ENCODE data around the gene DNAJC16. TPM values are rescaled to one million over a fixed set of nuclear protein-coding genes. Genes with fewer than 3 reads are reported as not detected.

Gene DNAJC16
- total and polyA plus RNA-seq, 2 of the 13 experiments (the other 11 are each of a cell fraction or from before 2014, with no cell fraction given), result 11.4 to 15.4 TPM

DNA sequence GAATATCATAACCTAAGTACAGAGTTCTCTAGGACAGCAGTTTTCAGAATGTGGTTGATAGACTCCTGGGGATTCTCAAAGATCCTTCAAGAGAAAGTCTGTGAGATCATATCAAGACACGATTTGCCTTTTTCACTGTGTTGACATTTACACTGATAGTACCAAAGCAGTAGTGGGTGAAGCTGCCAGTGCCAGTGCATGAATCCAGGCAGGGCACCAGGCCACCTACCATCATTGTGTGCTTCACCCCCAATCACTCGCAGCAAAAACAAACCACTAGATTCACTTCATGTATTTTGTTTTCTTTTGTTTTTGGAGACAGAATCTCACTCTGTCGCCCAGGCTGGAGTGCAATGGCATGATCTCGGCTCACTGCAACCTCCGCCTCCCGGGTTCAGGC, 23.9 kb downstream of the DNAJC16 start:
- Histone ChIP-seq H3K4me3 (replicated peaks in 1 of 3; ENCODE audit: insufficient read depth in 1 of 3, low read depth in 2 of 3, low read length in 3 of 3) (no peak overlapping the region), H2AFZ (ENCODE audit: low read length) (no peak overlapping the region), H3K79me2 (ENCODE audit: insufficient read depth, low read length) (no peaks in the 10 kb centered on the region), H3K4me1 (ENCODE audit: insufficient read depth, low read length) (peaks cover under 1% of the 10 kb centered on the region), H3K27me3 (ENCODE audit: control insufficient read depth in 1 of 2, insufficient read depth in 2 of 2, low read length in 2 of 2) (no peaks in the 10 kb centered on the region), H3K9me3 (ENCODE audit: low read length) (no peaks in the 10 kb centered on the region), H3K9ac (ENCODE audit: insufficient read depth, low read depth, low read length) (no peak overlapping the region), H3K36me3 (replicated peaks in 1 of 2; ENCODE audit: control insufficient read depth in 1 of 2, insufficient read depth in 2 of 2, low read length in 2 of 2) (peaks cover 4 to 21% of the 10 kb centered on the region in 2 experiments; a peak in 4 of 5 replicates), H3K4me2 (ENCODE audit: low read depth, low read length) (no peak overlapping the region), H4K20me1 (ENCODE audit: insufficient read depth, low read length) (no peaks in the 10 kb centered on the region), H3K27ac (ENCODE audit: extremely low read length, insufficient read depth, low read length) (no peak overlapping the region)
- DNase-seq (ENCODE audit: low spot score) (no peak), ATAC-seq (no peak), FAIRE-seq (no peak)
- ChIA-PET POLR2A (no interaction called here), CTCF (ENCODE audit: low intra/inter-chr PET ratio, low total read pairs) (no interaction called here)
- WGBS (ENCODE audit: low lambda C conversion rate), result 90% methylated on average over 6 of the region's 6 CpGs
- BruUV-seq (replicated peaks), result no TSS peak
- intact Hi-C loops (cut with micrococcal nuclease; ENCODE audit: unreplicated experiment) (no loop called here), in situ Hi-C loops (cut with HindIII; ENCODE audit: extremely low pct_ligation_motif_present, low pct_unique_long_range_greater_than_20kb) (no loop called here)
- no peak for TF ChIP-seq ZFP36 (IDR thresholded peaks at IDR 0.05; ENCODE audit: borderline replicate concordance, low read depth, low read length, partially characterized antibody)

DNA sequence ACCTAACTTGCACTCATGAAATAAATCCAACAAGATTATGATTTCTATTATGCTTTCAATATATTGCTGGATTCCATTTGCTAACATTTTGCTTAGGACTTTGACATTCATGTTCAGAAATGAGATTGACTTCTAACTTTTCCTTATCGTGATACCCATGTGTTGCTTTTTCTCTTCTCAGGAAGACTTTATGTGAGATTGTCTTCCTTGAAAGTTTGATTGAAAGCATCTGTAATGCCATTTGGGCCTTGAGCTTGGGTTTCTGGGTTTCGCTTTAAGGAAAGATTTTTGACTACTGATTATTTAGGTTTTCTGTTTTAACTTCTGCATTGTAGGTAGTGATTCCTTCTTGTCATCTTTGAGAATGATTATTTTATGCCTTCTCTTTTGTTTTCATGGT, 30.4 kb downstream of the DNAJC16 start:
- Histone ChIP-seq H3K4me3 (replicated peaks in 1 of 3; ENCODE audit: insufficient read depth in 1 of 3, low read depth in 2 of 3, low read length in 3 of 3) (no peak overlapping the region), H4K20me1 (ENCODE audit: insufficient read depth, low read length) (no peaks in the 10 kb centered on the region), H3K36me3 (replicated peaks in 1 of 2; ENCODE audit: control insufficient read depth in 1 of 2, insufficient read depth in 2 of 2, low read length in 2 of 2) (peaks cover 5 to 11% of the 10 kb centered on the region in 2 experiments; a peak in 4 of 5 replicates), H3K27ac (ENCODE audit: extremely low read length, insufficient read depth, low read length) (no peak overlapping the region), H3K4me2 (ENCODE audit: low read depth, low read length) (no peak overlapping the region), H3K27me3 (ENCODE audit: control insufficient read depth in 1 of 2, insufficient read depth in 2 of 2, low read length in 2 of 2) (no peaks in the 10 kb centered on the region), H3K4me1 (ENCODE audit: insufficient read depth, low read length) (0 out of 2 replicates have a peak, but pooled peaks cover 2% of the 10 kb centered on the region), H3K9me3 (ENCODE audit: low read length) (no peaks in the 10 kb centered on the region), H3K79me2 (ENCODE audit: insufficient read depth, low read length) (no peaks in the 10 kb centered on the region), H3K9ac (ENCODE audit: insufficient read depth, low read depth, low read length) (no peak overlapping the region), H2AFZ (ENCODE audit: low read length) (no peak overlapping the region)
- ChIA-PET CTCF (ENCODE audit: low intra/inter-chr PET ratio, low total read pairs) (no interaction called here), POLR2A (no interaction called here)
- intact Hi-C loops (cut with micrococcal nuclease; ENCODE audit: unreplicated experiment) (no loop called here), in situ Hi-C loops (cut with HindIII; ENCODE audit: extremely low pct_ligation_motif_present, low pct_unique_long_range_greater_than_20kb) (no loop called here)
- WGBS (ENCODE audit: low lambda C conversion rate), result 99% methylated on average over 2 of the region's 2 CpGs
- FAIRE-seq (no peak), ATAC-seq (no peak), DNase-seq (ENCODE audit: low spot score) (no peak)
- no TSS peak for BruUV-seq (replicated peaks)
- TF ChIP-seq TRIM24 (CRISPR knock-in tag; IDR thresholded peaks at IDR 0.05) (no peak), ZZZ3 (CRISPR knock-in tag; IDR thresholded peaks at IDR 0.05; ENCODE audit: borderline replicate concordance) (no peak), FOSL1 (CRISPR knock-in tag; IDR thresholded peaks at IDR 0.05; ENCODE audit: borderline replicate concordance) (no peak), NCOA2 (CRISPR knock-in tag; IDR thresholded peaks at IDR 0.05) (no peak), FOXK1 (CRISPR knock-in tag; IDR thresholded peaks at IDR 0.05; ENCODE audit: borderline replicate concordance, low read depth) (no peak), ZNF350 (CRISPR knock-in tag; IDR thresholded peaks at IDR 0.05; ENCODE audit: borderline replicate concordance, low read depth) (no peak), POLR2G (IDR thresholded peaks at IDR 0.05; ENCODE audit: low read depth, low read length) (no peak), ZNF572 (CRISPR knock-in tag; IDR thresholded peaks at IDR 0.05) (no peak), ZNF431 (CRISPR knock-in tag; IDR thresholded peaks at IDR 0.05; ENCODE audit: borderline replicate concordance, low read depth) (no peak)
- TF ChIP-seq, protein P1, sequence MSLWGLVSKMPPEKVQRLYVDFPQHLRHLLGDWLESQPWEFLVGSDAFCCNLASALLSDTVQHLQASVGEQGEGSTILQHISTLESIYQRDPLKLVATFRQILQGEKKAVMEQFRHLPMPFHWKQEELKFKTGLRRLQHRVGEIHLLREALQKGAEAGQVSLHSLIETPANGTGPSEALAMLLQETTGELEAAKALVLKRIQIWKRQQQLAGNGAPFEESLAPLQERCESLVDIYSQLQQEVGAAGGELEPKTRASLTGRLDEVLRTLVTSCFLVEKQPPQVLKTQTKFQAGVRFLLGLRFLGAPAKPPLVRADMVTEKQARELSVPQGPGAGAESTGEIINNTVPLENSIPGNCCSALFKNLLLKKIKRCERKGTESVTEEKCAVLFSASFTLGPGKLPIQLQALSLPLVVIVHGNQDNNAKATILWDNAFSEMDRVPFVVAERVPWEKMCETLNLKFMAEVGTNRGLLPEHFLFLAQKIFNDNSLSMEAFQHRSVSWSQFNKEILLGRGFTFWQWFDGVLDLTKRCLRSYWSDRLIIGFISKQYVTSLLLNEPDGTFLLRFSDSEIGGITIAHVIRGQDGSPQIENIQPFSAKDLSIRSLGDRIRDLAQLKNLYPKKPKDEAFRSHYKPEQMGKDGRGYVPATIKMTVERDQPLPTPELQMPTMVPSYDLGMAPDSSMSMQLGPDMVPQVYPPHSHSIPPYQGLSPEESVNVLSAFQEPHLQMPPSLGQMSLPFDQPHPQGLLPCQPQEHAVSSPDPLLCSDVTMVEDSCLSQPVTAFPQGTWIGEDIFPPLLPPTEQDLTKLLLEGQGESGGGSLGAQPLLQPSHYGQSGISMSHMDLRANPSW (CRISPR knock-in tag; IDR thresholded peaks at IDR 0.05; ENCODE audit: borderline replicate concordance), result no peak
- TF ChIP-seq, protein P2, sequence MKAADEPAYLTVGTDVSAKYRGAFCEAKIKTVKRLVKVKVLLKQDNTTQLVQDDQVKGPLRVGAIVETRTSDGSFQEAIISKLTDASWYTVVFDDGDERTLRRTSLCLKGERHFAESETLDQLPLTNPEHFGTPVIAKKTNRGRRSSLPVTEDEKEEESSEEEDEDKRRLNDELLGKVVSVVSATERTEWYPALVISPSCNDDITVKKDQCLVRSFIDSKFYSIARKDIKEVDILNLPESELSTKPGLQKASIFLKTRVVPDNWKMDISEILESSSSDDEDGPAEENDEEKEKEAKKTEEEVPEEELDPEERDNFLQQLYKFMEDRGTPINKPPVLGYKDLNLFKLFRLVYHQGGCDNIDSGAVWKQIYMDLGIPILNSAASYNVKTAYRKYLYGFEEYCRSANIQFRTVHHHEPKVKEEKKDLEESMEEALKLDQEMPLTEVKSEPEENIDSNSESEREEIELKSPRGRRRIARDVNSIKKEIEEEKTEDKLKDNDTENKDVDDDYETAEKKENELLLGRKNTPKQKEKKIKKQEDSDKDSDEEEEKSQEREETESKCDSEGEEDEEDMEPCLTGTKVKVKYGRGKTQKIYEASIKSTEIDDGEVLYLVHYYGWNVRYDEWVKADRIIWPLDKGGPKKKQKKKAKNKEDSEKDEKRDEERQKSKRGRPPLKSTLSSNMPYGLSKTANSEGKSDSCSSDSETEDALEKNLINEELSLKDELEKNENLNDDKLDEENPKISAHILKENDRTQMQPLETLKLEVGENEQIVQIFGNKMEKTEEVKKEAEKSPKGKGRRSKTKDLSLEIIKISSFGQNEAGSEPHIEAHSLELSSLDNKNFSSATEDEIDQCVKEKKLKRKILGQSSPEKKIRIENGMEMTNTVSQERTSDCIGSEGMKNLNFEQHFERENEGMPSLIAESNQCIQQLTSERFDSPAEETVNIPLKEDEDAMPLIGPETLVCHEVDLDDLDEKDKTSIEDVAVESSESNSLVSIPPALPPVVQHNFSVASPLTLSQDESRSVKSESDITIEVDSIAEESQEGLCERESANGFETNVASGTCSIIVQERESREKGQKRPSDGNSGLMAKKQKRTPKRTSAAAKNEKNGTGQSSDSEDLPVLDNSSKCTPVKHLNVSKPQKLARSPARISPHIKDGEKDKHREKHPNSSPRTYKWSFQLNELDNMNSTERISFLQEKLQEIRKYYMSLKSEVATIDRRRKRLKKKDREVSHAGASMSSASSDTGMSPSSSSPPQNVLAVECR (CRISPR knock-in tag; IDR thresholded peaks at IDR 0.05; ENCODE audit: borderline replicate concordance), result no peak

Measured in HepG2 (cell line).